NCI-H345 (cell line): ENCODE measurements around the gene CEP128.

ENCODE experiments used
- DNase-seq: peaks from one replicate; lab custom pipeline; 2025; lab: John Stamatoyannopoulos, UW

Gene CEP128

GRCh38 chr14:80941241-80942185 lies at the start of gene CEP128:
Gene CEP128, minus strand, starts transcription at chr14:80941738.
- DNase-seq: peak; percentile 98

GRCh38 chr14:80988735-80989429 lies 47.3 kb upstream of the CEP128 start:
- no peak for DNase-seq

GRCh38 chr14:80988192-80988591 lies 46.7 kb upstream of the CEP128 start:
- DNase-seq: no peak

GRCh38 chr14:80987235-80988032 lies 45.9 kb upstream of the CEP128 start:
- peak; percentile 82 for DNase-seq

GRCh38 chr14:80982711-80983110 lies 41.2 kb upstream of the CEP128 start:
- no peak for DNase-seq

GRCh38 chr14:80981673-80982072 lies 40.1 kb upstream of the CEP128 start:
- DNase-seq: no peak

- no peak for DNase-seq
These were observed 39.6 kb upstream of the CEP128 start for GRCh38 chr14:80981156-80981555.

- no peak for DNase-seq
These were observed 38.4 kb upstream of the CEP128 start for GRCh38 chr14:80979951-80980350.

- no peak for DNase-seq
These were observed 36.9 kb upstream of the CEP128 start for GRCh38 chr14:80978403-80978802.

- DNase-seq: no peak
These were observed 35.7 kb upstream of the CEP128 start for GRCh38 chr14:80977221-80977620.

GRCh38 chr14:80974679-80975078 lies 33.1 kb upstream of the CEP128 start:
- no peak for DNase-seq

- no peak for DNase-seq
These were observed 32.5 kb upstream of the CEP128 start for GRCh38 chr14:80973931-80974641.

- DNase-seq: no peak
These were observed 23.5 kb upstream of the CEP128 start for GRCh38 chr14:80965037-80965436.

GRCh38 chr14:80959496-80959895 lies 18.0 kb upstream of the CEP128 start:
- peak; percentile 31 for DNase-seq

- DNase-seq: no peak
These were observed 17.4 kb upstream of the CEP128 start for GRCh38 chr14:80958939-80959338.

- DNase-seq: no peak
These were observed 16.7 kb upstream of the CEP128 start for GRCh38 chr14:80958226-80958625.

GRCh38 chr14:80957613-80958012 lies 16.1 kb upstream of the CEP128 start:
- DNase-seq: no peak

GRCh38 chr14:80956922-80957321 lies 15.4 kb upstream of the CEP128 start:
- no peak for DNase-seq

- DNase-seq: no peak
These were observed 14.6 kb upstream of the CEP128 start for GRCh38 chr14:80956102-80956501.

GRCh38 chr14:80955416-80955941 lies 13.9 kb upstream of the CEP128 start, which contains the start of gene TSHR:
Gene TSHR, plus strand, starts transcription at chr14:80955621. Its CDS starts 60 bp downstream, at chr14:80955681.
- DNase-seq: no peak

- peak; percentile 84 for DNase-seq
These were observed 13.3 kb upstream of the CEP128 start for GRCh38 chr14:80954687-80955299.
